HG02840 (cell line): ENCODE measurements around the gene ZDHHC22.

ENCODE experiments used
- ATAC-seq: cut with Tn5 transposase; IDR thresholded peaks from one replicate; pipeline ENCODE4 v1.9.1; 2021; ENCODE audit warnings: mild to moderate bottlenecking, moderate library complexity, moderate number of reproducible peaks; ENCODE audit not compliant: unreplicated experiment, low FRiP score

ZDHHC22 gene

GRCh38 chr14:77086017-77086727, 55.4 kb downstream of the ZDHHC22 start:
- ATAC-seq, result no peak

- ATAC-seq, result no peak
Measured at GRCh38 chr14:77085538-77085937, 56.1 kb downstream of the ZDHHC22 start.

DNA sequence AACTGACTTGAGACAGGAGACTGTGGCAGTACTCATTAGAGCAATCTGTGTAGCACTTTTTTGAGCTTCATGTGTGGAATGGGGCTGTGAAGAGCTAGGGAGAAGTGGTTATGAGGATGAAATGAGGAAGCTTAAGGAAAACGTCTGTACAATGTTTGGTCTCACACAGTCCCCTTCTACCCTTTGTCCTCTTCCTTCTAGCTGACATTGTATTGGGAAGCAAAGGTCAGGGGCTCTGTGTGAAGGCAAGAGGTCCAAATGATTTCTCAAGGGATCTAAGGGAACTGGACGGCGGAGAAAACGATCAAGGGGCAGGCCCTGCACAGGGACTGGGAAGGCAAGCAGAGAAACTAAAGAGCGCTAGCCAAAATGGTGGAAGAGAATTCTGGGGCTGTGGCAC, 56.6 kb downstream of the ZDHHC22 start:
- no peak for ATAC-seq

GRCh38 chr14:77083082-77083481, 58.5 kb downstream of the ZDHHC22 start:
- no peak for ATAC-seq

- ATAC-seq, result no peak
Measured at GRCh38 chr14:77082356-77082755, 59.2 kb downstream of the ZDHHC22 start.
